HG02852 (cell line): ENCODE results near the gene PRKN.

Experiments
- ATAC-seq: cut with Tn5 transposase; IDR thresholded peaks from one replicate; pipeline ENCODE4 v1.9.1; 2021; ENCODE audit warnings: mild to moderate bottlenecking, moderate library complexity; ENCODE audit not compliant: unreplicated experiment

Gene PRKN

GRCh38 chr6:161594412-161594811 lies 1133.2 kb downstream of the PRKN start:
- no peak for ATAC-seq

DNA sequence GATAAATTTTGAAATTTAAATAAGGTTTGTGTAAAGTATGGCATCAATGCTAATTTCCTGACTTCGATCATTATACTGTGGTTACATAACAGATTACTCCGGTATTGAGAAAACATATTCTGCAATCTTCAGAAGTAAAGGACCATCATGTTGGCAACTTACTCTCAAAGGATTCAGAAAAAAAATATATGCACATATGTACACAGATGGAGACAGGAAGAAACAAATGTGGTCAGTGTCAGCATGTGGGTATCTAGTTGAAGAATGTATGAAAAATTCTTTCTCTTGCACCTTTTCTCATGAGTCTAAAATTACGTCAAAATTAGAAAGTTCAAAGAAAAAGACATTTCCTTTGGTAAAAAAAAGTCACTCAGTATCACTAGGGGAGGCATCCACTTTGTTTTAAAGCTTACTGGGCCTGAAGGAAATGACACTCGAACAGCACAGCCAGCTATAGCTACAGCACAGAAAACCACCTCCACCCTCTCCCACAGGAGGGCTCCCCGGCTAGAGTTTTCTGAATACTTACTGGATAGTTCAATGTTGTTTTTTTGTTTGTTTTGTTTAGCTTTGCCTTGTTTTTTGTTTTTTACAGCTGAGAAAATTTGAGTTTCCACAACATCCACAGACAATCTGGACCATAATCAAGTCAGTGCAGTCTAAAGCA lies 1136.5 kb downstream of the PRKN start:
- no peak for ATAC-seq

- ATAC-seq, result no peak
These were observed 1140.7 kb downstream of the PRKN start for GRCh38 chr6:161586887-161587286.

DNA sequence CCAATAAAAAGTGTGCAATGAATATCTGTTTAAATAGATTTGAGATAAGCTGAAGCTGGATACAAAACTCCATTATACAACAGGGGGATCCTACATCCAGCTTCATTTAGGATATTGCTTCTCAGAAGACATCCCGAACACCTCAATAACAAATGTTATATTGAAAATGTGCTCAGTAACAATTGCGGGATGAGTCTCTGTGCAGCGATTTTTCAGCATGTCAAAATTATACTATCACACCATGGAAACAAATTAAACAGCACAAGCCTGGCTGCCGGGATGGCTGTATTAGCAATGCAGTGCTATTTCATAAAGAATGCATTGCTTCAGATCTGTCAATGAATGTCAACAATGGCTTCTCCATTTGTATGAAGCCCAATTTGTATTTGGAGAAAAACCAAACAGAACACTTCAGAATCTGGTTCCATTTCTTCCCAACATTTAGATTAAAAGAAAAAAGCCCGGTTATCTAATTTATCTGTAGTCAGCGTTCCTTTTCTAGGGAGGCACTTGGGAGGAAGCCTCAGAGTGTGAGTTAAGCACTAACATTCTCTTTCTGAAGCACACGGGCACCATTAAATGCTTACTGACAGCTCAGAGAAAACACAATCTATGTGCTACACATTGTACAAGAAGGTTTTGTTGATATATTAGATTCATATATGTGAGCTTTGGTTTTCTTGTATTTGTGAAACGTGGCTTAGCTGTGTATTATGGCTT lies 1142.8 kb downstream of the PRKN start:
- ATAC-seq, result no peak

DNA sequence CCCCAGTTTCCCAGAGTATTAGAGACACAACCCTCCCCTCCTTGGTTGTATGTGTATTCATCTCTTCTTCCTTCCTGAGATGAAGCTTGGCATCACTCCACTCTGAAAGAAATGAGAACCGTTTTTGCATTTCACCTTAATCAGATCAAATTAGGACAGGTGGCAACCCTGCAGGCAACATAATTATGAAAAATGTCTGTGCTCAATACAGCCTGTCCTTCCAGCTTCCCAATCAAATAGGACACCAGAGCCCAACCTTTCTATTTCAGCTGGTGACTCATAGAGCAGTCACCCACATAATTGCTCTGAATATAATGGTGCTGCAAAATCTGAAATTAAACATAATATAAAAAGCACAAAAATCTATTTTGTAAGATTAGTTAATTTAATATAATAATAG lies 1143.5 kb downstream of the PRKN start:
- no peak for ATAC-seq

- no peak for ATAC-seq
These were observed 1144.0 kb downstream of the PRKN start for GRCh38 chr6:161583584-161583983.

DNA sequence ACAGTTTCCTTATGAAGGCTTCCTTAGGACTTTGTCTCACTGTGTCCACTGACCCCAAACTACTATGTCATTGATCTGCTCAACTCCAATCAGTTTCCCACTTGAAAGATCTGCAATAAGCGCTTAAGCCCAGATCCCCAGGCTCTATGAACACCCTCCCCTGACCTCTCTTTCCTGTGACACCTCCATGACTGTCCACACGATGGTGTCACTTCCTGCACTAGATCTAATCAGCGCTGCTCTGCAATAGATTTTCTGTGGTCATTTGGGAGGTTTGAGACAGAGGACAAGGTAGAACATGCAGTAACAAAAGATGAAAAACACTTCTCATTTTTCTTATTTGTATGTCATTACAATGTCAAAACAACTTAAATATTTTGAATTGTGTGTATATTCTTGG lies 1149.1 kb downstream of the PRKN start:
- ATAC-seq, result no peak

DNA sequence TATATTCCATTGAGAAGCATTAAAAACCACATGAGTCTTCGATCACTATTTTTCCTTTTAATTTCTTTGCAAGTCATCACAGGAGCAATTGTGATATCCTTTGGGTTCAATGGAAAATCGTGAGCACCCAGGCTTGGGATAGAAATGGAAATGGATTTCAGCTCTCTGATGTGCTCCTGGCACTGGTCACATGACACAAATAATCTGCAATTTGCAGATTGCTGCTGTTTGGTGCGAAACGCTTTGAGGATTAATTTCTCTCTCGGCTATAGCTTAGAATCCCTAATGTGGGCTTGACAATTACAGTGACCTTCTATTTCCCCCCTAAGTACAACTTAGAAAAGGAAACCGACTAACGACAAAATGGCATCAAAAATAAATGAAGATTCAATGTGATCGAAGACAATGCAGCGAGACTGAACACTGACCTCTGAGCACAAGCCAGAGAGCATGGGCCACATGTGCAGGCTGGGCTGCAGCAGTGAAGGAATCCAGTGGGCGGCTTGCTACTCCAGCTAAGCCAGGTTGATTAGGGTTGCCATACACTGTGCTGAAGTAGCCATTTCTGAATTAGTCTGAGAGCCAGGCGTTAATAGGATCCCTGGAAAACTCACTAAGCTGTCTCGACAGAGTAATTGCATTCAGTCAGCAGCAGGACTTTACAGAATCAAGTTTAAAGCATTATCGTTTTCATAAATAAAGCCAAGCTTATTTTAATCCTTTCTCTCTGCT lies 1151.9 kb downstream of the PRKN start:
- ATAC-seq, result no peak

GRCh38 chr6:161568885-161569456 lies 1158.6 kb downstream of the PRKN start:
- ATAC-seq, result no peak

GRCh38 chr6:161564952-161565351 lies 1162.6 kb downstream of the PRKN start:
- ATAC-seq, result no peak

- no peak for ATAC-seq
These were observed 1165.7 kb downstream of the PRKN start for GRCh38 chr6:161561908-161562307.

DNA sequence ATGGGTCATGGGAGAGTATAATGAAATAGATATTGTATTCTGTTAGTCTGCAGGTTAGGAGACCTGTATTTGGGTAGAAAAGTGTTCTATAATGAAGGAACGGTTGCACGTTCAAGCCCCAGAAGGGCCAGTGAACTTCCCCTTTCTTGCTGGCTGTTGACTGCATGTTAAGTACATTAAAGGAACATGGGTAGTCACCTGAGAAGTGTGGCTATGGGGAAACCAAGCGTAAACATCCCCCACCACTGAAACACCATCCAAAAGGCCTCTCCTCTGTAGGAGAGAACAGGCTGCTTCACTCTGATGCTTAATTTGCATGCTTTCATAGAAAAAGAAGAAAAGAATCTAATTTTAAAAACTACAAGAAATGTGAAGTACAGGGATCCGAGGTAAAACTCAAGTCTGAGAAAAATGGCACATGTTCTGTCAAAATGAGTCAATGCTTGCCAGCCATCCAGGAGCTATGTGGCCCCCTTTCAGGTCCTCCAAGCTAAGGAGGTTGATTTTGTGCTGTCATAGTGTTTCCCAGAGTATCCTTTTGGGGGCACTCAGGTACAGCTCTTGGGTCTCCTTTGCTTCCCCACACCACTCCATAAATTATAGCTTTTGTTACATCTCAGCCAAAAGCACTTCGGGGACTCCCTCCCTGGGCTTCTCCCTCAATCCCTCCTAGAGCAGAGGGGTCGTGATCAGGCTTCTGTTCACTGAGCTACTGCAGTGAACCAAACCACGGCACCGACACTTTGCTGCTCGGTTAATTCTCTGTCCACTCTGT lies 1170.0 kb downstream of the PRKN start:
- ATAC-seq, result peak; percentile 56

DNA sequence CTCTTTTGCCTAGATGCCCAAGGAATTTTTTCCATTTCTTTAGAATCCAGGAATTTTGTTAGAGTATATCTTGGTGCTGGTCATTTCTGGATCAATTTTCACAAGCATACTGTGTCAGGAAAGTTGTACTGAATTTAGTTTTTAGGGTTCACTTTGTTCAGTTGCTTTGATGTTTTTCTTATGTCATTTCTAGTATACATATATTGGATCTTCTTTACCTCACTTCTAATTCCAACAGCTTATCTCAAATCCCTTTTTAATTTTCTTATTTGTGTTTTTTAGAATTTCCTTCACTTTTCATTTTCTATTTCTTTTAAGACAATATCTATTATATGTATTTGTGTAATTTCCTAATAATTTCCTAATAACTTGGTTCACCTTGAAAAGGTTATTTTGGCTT lies 1172.7 kb downstream of the PRKN start:
- no peak for ATAC-seq

GRCh38 chr6:161549977-161550655 lies 1177.5 kb downstream of the PRKN start:
- no peak for ATAC-seq

- ATAC-seq, result no peak
These were observed 1178.8 kb downstream of the PRKN start for GRCh38 chr6:161548713-161549296.

DNA sequence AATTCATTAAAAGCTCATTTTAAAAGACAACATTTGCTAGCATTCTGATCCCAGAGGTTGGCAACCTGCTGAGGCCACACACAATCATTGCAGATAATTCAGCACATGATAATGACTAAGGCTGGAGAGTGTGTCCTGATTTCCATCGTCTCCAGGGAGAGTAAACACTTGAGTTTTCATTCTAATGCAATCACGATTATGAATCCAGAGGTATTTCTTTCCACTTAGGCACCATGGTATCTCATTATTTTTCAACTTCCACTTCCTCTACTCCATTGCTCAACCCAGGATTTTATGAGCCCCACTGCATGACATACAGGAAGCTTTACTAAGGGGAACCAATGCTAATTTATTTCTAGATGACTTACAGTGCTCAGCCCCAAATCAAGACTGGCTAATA lies 1179.9 kb downstream of the PRKN start:
- ATAC-seq, result no peak

DNA sequence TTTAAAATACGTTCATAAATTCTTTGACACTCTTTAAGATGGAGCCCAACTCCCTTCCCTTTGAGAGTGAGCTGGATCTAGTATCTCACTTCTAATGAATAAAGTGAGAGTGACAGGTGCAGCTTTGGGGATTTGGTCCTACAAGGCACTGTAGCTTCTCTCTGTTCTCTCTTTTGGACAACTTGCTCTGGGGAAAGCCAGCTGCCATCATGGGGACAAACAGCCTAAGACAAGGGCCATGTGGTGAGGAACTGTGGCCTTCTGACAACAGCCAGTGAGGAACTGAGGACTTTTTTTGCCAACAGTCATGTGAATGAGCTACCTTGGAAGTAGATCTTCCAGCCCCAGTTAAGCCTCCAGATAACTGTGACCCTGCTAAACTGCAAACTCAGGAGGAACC lies 1180.9 kb downstream of the PRKN start:
- ATAC-seq, result no peak

GRCh38 chr6:161545741-161546140 lies 1181.8 kb downstream of the PRKN start:
- ATAC-seq, result no peak

DNA sequence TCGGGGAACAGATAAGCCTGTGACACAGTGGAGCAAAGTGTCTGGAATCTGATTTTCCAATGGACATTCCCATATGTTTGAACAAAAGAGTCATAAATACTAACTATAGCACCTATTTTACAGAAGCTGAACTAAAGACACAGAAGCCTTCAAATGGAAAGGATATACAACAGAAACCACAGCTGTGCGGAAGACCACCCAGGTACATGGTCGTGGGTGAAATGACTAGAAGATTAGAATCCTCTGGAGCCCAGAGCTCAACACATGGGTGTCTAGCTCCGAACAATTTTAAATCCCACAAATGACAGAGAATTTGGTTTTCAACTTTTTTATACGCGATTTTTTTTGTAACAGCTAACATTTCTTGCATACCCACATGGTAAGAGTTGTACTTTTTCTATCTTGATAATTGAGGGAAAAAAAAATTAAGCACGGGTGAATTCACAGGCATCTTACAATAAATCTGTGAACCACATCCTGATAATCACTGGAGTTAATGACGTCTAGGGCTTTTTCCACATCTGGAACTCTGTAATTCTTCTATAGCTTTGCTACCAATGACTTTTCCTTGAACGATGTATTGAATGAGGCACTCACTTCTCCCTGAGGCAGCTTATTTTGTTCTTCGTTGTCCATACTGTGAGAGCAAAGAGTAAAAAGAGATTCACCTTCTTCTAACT lies 1182.6 kb downstream of the PRKN start:
- no peak for ATAC-seq
